ENCODE measurements around the gene CSN2. TPM values are rescaled to one million over a fixed set of nuclear protein-coding genes. Genes with fewer than 3 reads are reported as not detected.

The CSN2 gene
- total RNA-seq, 1 experiment from 2014 or later, result not detected

GRCh38 chr4:69994782-69995181, 29.3 kb upstream of the CSN2 start:
- H3K27ac ChIP-seq (ENCODE audit: low read length), result no peak overlapping the region
- no peaks in the 10 kb centered on the region for H3K9me2 ChIP-seq (replicated peaks; ENCODE audit: low read length)
- H3F3A ChIP-seq (ENCODE audit: low read length, unreplicated experiment), result no peaks in the 10 kb centered on the region
- H3K9me3 ChIP-seq (ENCODE audit: low read length), result no peaks in the 10 kb centered on the region
- no TSS peak for BruUV-seq (replicated peaks)
- POLR2A ChIA-PET (ENCODE audit: unreplicated experiment), result no interaction called here
- H3K4me2 ChIP-seq (ENCODE audit: low read length), result no peak overlapping the region
- peaks cover 10% of the 10 kb centered on the region; the same call in 1 of the 2 replicates for H3K27me3 ChIP-seq (ENCODE audit: low read length)
- H3K79me2 ChIP-seq (ENCODE audit: low read length), result no peaks in the 10 kb centered on the region
- H2AFZ ChIP-seq (ENCODE audit: low read length), result no peak overlapping the region
- H3K9ac ChIP-seq (ENCODE audit: low read length), result no peak overlapping the region
- intact Hi-C loops (cut with micrococcal nuclease), result no loop called here
- H3K36me3 ChIP-seq (ENCODE audit: low read depth, low read length), result no peaks in the 10 kb centered on the region
- CTCF ChIA-PET, result no interaction called here
- ATAC-seq (no peak), DNase-seq (no peak)
- TF ChIP-seq EZH2phosphoT487 (IDR thresholded peaks at IDR 0.05; ENCODE audit: borderline replicate concordance, low read length) (no peak), EZH2 (IDR thresholded peaks at IDR 0.05; ENCODE audit: low read length, unreplicated experiment) (no peak), CTCF (conservative IDR thresholded peaks at IDR 0.05; ENCODE audit: low read depth, low read length) (no peak)
- H4K20me1 ChIP-seq (ENCODE audit: low read length), result no peaks in the 10 kb centered on the region
- H3K4me3 ChIP-seq (ENCODE audit: low read length), result no peak overlapping the region
- peaks cover 6% of the 10 kb centered on the region; the same call in 1 of the 2 replicates for H3K4me1 ChIP-seq (ENCODE audit: insufficient read depth, low read length)

GRCh38 chr4:69991016-69991415, 25.5 kb upstream of the CSN2 start:
- DNase-seq, result no peak

More at GRCh38 chr4:69991016-69991415, 25.5 kb upstream of the CSN2 start:
- Histone ChIP-seq H3K27ac (ENCODE audit: low read length) (no peak overlapping the region), H3K36me3 (ENCODE audit: low read depth, low read length) (no peaks in the 10 kb centered on the region), H3K9ac (ENCODE audit: low read length) (no peak overlapping the region), H3K27me3 (ENCODE audit: low read length) (peaks cover 15% of the 10 kb centered on the region; the same call in 1 of the 2 replicates), H3K4me2 (ENCODE audit: low read length) (no peak overlapping the region), H3K9me2 (replicated peaks; ENCODE audit: low read length) (no peaks in the 10 kb centered on the region), H3F3A (ENCODE audit: low read length, unreplicated experiment) (no peaks in the 10 kb centered on the region), H3K9me3 (ENCODE audit: low read length) (no peaks in the 10 kb centered on the region), H2AFZ (ENCODE audit: low read length) (no peak overlapping the region), H4K20me1 (ENCODE audit: low read length) (no peaks in the 10 kb centered on the region), H3K4me3 (ENCODE audit: low read length) (no peak overlapping the region), H3K79me2 (ENCODE audit: low read length) (no peaks in the 10 kb centered on the region), H3K4me1 (ENCODE audit: insufficient read depth, low read length) (no peaks in the 10 kb centered on the region)
- POLR2A ChIA-PET (ENCODE audit: unreplicated experiment), result no interaction called here
- CTCF ChIA-PET, result no interaction called here
- ATAC-seq, result no peak
- intact Hi-C loops (cut with micrococcal nuclease), result no loop called here
- TF ChIP-seq EZH2phosphoT487 (IDR thresholded peaks at IDR 0.05; ENCODE audit: borderline replicate concordance, low read length) (no peak), EZH2 (IDR thresholded peaks at IDR 0.05; ENCODE audit: low read length, unreplicated experiment) (no peak), CTCF (conservative IDR thresholded peaks at IDR 0.05; ENCODE audit: low read depth, low read length) (no peak)
- BruUV-seq (replicated peaks), result no TSS peak
